ENCODE data around the gene EPHA4.

GRCh38 chr2:221533299-221533698 lies 38.8 kb downstream of the EPHA4 start:
- TF ChIP-seq CTCF (IDR thresholded peaks at IDR 0.05; ENCODE audit: low read depth, low read length) (no peak), EZH2phosphoT487 (IDR thresholded peaks at IDR 0.05; ENCODE audit: low read depth) (no peak)
